ENCODE data around the gene SHC2.

DNA sequence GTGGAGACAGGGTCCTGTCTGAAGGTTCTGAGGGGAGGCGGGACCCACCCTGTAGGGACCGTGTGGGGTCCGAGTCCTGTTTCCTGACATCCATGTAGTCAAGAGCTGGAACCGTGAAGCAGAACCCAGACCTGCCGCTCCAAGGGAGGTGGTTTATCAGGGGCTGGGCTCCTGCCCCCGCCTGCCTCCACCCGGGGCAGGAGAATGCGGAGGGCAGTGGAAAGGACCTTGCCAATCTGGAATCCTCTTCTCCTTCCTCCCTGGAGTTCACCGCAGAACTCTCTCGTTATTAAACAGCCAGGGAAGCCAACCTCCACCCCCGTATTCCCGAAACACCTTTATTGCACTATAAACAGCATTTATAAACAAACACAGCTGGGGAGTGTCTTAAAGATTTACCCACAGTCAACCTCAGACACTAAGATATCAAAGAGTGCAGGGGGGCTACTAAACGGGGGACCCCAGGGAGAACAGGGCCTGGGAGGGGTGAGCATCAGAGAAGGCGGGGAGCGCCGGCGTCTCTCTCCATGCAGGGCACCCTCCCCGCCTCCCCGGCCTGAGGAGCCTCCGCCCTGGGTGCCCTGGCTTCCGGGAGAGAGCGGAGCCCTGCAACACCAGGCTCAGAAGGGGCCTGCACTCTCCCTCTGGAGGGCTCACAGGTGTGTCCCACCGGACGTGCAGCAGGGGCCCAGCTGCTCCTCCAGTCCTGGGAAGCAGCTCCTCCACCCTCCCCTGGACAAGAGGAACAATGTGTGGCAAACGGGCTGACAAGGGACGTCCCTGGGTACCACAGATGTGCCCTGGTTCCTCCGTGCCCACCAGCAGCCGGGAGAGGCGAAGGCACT is 55.5 kb downstream of the SHC2 start:
- TF ChIP-seq CTCF (conservative IDR thresholded peaks at IDR 0.05; ENCODE audit: low read depth, low read length) (no peak), EZH2 (IDR thresholded peaks at IDR 0.05; ENCODE audit: borderline replicate concordance, low read depth, low read length, poor library complexity, severe bottlenecking) (no peak)
